Progenitor cell of endocrine pancreas (in vitro differentiated cells): ENCODE results near the gene HOXA10. TPM values are rescaled to one million over a fixed set of nuclear protein-coding genes. Genes with fewer than 3 reads are reported as not detected.

Experiments
- DNase-seq: peaks from one replicate; pipeline ENCODE4 v3.0.0; 2021; ENCODE audit warnings: low spot score; ENCODE audit not compliant: unreplicated experiment
- H3K27ac Mint-ChIP-seq: 2 replicates; pipeline ENCODE4 v1.8.0; 2021; ENCODE audit warnings: mild to moderate bottlenecking, moderate library complexity, mixed read lengths
- H3K27me3 Mint-ChIP-seq: 2 replicates; pipeline ENCODE4 v1.8.0; 2021; ENCODE audit warnings: mixed read lengths
- H3K36me3 Mint-ChIP-seq: 2 replicates; pipeline ENCODE4 v1.8.0; 2022; ENCODE audit warnings: mixed read lengths; ENCODE audit not compliant: insufficient read depth
- H3K4me1 Mint-ChIP-seq: 2 replicates; pipeline ENCODE4 v1.8.0; 2021; ENCODE audit warnings: low read depth, mixed read lengths
- H3K4me3 Mint-ChIP-seq: 2 replicates; pipeline ENCODE4 v1.8.0; 2021; ENCODE audit warnings: low read depth, mild to moderate bottlenecking, moderate library complexity, mixed read lengths
- H3K9me3 Mint-ChIP-seq: 2 replicates; pipeline ENCODE4 v1.8.0; 2021; ENCODE audit warnings: low read depth, mixed read lengths
- total RNA-seq: library from RNA; stranded (reverse); gene quantifications from 2 replicates; pipeline ENCODE4 v1.2.1, GENCODE V29; 2021
- TF ChIP-seq, protein P1 (sequence below): fragments of 200-600 bp; sonication (generic); IDR thresholded peaks from one replicate; pipeline ENCODE4 v1.5.0; 2021; ENCODE audit warnings: antibody characterized with exemption, mild to moderate bottlenecking; ENCODE audit not compliant: unreplicated experiment

HOXA10 gene
- total RNA-seq, 1 donor from 2014 or later = not detected

DNA sequence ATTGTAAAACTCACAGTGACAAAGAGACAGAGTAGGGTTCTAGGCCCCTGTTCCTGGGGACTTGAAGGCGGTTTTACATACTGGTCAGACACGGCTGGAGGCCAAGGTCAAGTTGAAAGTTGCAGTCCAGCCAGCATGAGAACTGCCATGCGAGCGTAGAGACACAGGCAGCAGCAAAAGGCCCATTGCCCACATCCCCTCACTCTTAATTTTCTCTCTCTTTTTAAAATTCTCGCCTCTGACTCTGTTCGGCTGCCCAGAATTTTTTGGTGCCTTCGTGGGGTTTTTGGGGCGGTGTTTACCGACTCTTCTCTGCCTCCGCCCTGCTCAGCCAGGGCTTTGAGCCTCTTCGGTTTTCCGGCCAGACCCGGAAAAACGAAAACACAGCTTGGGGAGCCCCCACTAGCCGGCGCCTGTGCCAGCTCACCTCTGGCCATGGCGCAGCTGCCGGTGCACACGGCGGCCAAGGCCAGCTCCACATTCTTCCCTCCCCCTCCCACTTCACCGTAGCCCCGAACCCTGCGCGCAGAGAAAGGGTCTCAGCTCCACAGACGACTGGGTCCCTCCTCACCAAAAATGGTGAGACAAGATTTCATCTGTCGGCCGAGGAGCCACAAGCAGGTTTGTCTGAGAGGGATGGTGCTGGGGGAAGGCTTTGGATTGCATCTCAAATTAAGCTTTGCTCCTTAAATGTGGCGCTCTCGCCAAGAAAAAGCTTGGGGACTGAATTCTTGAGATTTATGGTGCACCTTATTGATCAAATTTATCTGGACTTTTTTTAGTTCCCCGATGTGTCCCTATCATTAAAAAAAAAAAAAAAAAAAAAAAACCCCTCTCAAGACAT, 28.1 kb upstream of the HOXA10 start:
- no peaks in the 10 kb centered on the region for H3K36me3 Mint-ChIP-seq
- no peak overlapping the region for H3K27ac Mint-ChIP-seq
- TF ChIP-seq, protein P1, sequence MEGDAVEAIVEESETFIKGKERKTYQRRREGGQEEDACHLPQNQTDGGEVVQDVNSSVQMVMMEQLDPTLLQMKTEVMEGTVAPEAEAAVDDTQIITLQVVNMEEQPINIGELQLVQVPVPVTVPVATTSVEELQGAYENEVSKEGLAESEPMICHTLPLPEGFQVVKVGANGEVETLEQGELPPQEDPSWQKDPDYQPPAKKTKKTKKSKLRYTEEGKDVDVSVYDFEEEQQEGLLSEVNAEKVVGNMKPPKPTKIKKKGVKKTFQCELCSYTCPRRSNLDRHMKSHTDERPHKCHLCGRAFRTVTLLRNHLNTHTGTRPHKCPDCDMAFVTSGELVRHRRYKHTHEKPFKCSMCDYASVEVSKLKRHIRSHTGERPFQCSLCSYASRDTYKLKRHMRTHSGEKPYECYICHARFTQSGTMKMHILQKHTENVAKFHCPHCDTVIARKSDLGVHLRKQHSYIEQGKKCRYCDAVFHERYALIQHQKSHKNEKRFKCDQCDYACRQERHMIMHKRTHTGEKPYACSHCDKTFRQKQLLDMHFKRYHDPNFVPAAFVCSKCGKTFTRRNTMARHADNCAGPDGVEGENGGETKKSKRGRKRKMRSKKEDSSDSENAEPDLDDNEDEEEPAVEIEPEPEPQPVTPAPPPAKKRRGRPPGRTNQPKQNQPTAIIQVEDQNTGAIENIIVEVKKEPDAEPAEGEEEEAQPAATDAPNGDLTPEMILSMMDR = no peak
- H3K4me1 Mint-ChIP-seq = peaks cover 5% of the 10 kb centered on the region
- DNase-seq = no peak
- H3K27me3 Mint-ChIP-seq = peaks cover 94% of the 10 kb centered on the region
- no peak overlapping the region for H3K4me3 Mint-ChIP-seq
- H3K9me3 Mint-ChIP-seq = no peaks in the 10 kb centered on the region

DNA sequence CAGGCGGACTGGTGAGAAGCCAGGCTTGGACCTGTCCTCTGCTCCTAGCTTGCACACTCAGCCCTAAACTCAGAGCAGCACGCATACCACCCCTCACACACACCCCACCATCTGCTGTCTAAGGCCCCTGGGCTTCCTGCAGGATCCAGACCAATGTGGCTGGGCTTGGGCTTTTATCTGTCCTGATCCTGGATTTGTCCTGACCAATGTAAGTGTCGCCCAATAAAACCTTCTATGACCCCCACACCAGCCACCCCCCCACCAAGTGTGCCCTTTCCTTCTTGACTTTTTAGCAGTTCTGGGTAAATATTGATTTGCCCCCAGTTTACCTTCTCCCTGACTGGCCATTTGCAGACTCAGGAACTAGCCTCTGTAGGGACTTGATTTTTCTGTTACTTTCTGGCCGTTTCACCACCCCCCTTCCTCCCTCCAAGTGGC, 27.5 kb upstream of the HOXA10 start:
- DNase-seq = no peak
- H3K36me3 Mint-ChIP-seq = no peaks in the 10 kb centered on the region
- peaks cover 5% of the 10 kb centered on the region for H3K4me1 Mint-ChIP-seq
- H3K9me3 Mint-ChIP-seq = no peaks in the 10 kb centered on the region
- TF ChIP-seq, protein P1 = no peak
- peaks cover 94% of the 10 kb centered on the region for H3K27me3 Mint-ChIP-seq
- no peak overlapping the region for H3K4me3 Mint-ChIP-seq
- H3K27ac Mint-ChIP-seq = no peak overlapping the region

DNA sequence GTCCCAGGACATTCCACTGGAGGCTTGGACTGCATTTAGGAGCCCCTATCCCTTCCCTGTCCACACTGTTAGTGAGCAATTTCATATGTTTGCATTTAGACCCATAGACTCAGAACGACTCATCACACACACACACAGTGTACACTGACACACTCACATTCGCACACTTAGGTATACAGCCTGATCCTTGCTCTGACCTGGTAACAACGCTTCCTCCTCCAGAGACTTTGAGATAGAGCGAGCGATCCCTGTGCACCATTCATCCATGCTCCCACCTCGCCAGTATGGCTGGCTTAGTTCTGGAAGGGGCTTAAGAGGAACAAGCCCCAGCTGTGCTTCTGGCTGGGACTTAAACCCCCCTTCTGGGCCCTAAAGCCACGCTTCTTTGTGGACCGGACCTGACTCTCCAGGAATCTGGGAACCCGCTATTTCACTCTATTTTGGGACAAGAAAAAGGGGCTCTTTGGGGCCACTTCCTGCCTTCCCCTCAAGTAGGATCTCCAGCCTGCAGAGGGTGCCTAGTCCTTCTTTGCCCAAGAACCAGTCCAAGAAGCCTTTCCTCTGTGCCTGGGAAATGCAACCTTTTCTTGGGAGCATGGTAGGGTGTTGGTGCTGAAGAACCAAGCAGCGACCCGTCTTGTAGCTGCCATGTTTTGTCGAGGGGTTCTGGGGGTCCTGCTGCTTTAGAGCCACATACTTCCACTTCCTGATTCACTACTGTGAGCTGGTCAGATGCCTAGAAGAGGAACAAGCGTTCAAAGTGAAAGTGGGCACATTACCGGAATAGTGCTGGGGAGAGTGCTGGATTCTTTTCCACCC, 26.9 kb upstream of the HOXA10 start:
- Mint-ChIP-seq H3K9me3 (no peaks in the 10 kb centered on the region), H3K4me3 (peak overlapping the region; percentile 62), H3K27ac (peak overlapping the region; percentile 63), H3K36me3 (no peaks in the 10 kb centered on the region), H3K4me1 (peaks cover 5% of the 10 kb centered on the region), H3K27me3 (peaks cover 94% of the 10 kb centered on the region)
- no peak for DNase-seq
- TF ChIP-seq, protein P1 = no peak

DNA sequence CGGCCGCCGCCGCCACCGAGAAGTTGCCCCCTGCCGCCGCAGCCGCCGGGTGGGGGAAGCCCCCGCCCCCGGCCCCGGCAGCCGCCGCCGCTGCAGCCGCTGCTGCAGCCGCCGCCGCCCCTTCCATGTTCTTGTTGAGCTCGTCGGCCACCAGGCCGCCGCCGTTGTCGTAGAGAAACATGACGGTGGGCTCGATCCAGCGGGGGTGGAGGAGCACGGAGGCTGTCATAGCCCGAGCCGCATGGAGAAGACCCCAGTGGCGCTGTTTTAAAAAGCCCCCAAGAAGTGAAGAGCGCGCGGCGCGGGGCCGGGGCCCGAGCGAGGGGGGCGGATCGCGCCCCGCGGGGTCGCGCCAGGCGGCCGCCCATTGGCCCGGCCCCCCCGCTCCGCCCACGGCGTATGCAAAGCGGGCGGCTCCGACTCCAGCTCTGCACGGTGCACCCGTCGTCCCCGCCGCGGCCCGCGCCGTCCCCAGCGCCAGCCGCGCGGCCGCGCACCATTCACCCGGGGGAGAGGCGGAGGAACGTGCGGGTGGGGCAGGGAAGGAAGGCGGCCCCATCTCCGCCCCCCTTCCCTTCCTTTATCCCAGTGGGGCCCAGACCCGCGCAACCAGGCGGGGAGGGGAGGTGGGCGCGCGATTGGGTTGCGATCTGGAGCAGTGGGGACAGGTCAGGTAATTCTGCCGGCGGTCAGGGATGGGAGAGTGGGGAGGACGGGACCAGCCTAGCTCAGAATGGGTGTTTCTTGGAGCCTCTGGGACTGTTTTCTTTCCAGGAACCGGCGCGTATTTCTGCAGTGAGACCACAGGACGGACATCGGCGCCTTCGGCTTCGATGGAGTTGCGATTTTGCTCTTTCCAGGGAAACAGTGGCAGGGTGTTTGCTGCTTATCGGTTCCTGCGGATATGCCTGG, 26.0 kb upstream of the HOXA10 start, which contains the start of gene HOXA13:
Gene HOXA13 (minus strand): TSS at position 243 of the 912 bp plus-strand sequence. CDS start 14 bp downstream, at position 229.
- Mint-ChIP-seq H3K9me3 (no peaks in the 10 kb centered on the region), H3K27me3 (peaks cover 93% of the 10 kb centered on the region), H3K36me3 (no peaks in the 10 kb centered on the region), H3K27ac (peak within 1 kb of the TSS; percentile 63), H3K4me1 (peaks cover 4% of the 10 kb centered on the region), H3K4me3 (peak within 1 kb of the TSS; percentile 73)
- DNase-seq = no peak
- TF ChIP-seq, protein P1 = no peak
